HCT116 (cell line): ENCODE measurements around the gene CASZ1. TPM values are rescaled to one million over a fixed set of nuclear protein-coding genes. Genes with fewer than 3 reads are reported as not detected.
A peak's percentile ranks its signal among the peaks of the same experiment; 100 is the strongest.

Experiments used
- ATAC-seq: fragments of 200-7000 bp; cut with Tn5 transposase; 2 replicates; pipeline ENCODE4 v1.9.1; 2020; ENCODE audit warnings: mild to moderate bottlenecking, moderate library complexity
- BruUV-seq: library from RNA; stranded (reverse); fragments of 400-500 nt; replicated peaks from 2 replicates; lab custom pipeline; 2021; lab: Mats Ljungman, UMichigan
- CTCF ChIA-PET: fragments of 300-600 bp; sonication (Branson Sonifier 250); formaldehyde crosslinking; loops from one replicate; lab custom pipeline; 2021; ENCODE audit warnings: antibody characterized with exemption; lab: Charles Lee
- POLR2A ChIA-PET: fragments of 300-600, 350-600 bp; sonication (Branson Sonifier 250); formaldehyde crosslinking; loops from one replicate; lab custom pipeline; 2021; ENCODE audit warnings: antibody characterized with exemption; lab: Charles Lee
- RAD21 ChIA-PET, 2 experiments: fragments of 300-600 bp; sonication (Branson Sonifier 250); formaldehyde crosslinking; loops; one replicate each; lab custom pipeline; 2023; ENCODE audit warnings: low total read pairs in 2 of 2; ENCODE audit not compliant: uncharacterized antibody in 2 of 2, unreplicated experiment in 2 of 2, low non-redundant PET in 1 of 2; lab: Charles Lee
- DNase-seq: peaks from one replicate; pipeline ENCODE4 v3.0.0-alpha.2; 2010; ENCODE audit warnings: low read depth, low spot score
- H2AFZ ChIP-seq: fragments of 200-600 bp; shearing (Covaris generic), sonication (generic); 2 replicates; pipeline ENCODE4 v1.6.1; 2017; ENCODE audit warnings: low read depth, mixed run types, mixed read lengths, antibody characterized with exemption, low read length; ENCODE audit not compliant: poor library complexity, severe bottlenecking
- H3K27ac ChIP-seq: 2 replicates; pipeline ENCODE4 v1.5.1; 2012; ENCODE audit warnings: low read depth, low read length
- H3K27me3 ChIP-seq: fragments of 200-600 bp; sonication (generic); 2 replicates; pipeline ENCODE4 v1.6.1; 2016; ENCODE audit warnings: mixed run types, low read length, mixed read lengths; ENCODE audit not compliant: insufficient read depth
- H3K36me3 ChIP-seq, 2 experiments: fragments of 200-500 bp in 1 of 2; fragments of 200-600 bp in 1 of 2; sonication (Bioruptor generic) in 1 of 2; sonication (generic) in 1 of 2; 2 replicates each; pipeline versions ENCODE4 v1.5.1 to v1.6.1; 2014 to 2016; ENCODE audit warnings: low read length in 2 of 2, inconsistent platforms in 1 of 2, mixed read lengths in 1 of 2, mixed run types in 1 of 2; ENCODE audit not compliant: insufficient read depth in 2 of 2, control insufficient read depth in 1 of 2
- H3K4me1 ChIP-seq, 2 experiments: fragments of 200-600 bp in 1 of 2; sonication (generic) in 1 of 2; 2 replicates each; pipeline versions ENCODE4 v1.5.1 to v1.6.1; 2012 to 2017; ENCODE audit warnings: low read length in 2 of 2, inconsistent platforms in 1 of 2, mild to moderate bottlenecking in 1 of 2, mixed read lengths in 1 of 2, mixed run types in 1 of 2, moderate library complexity in 1 of 2; ENCODE audit not compliant: insufficient read depth in 2 of 2, control insufficient read depth in 1 of 2
- H3K4me2 ChIP-seq: fragments of 200-600 bp; sonication (generic); 2 replicates; pipeline ENCODE4 v1.6.1; 2017; ENCODE audit warnings: mixed run types, low read length, mixed read lengths
- H3K4me3 ChIP-seq, 2 experiments: fragments of 200-600 bp in 1 of 2; sonication (generic) in 1 of 2; replicated peaks in 1 of 2; 2 replicates each; pipeline ENCODE4 v1.5.1; 2011 to 2016; ENCODE audit warnings: low read length in 2 of 2, control low read depth in 1 of 2, low read depth in 1 of 2, mild to moderate bottlenecking in 1 of 2, mixed read lengths in 1 of 2, mixed run types in 1 of 2
- H3K79me2 ChIP-seq: fragments of 200-600 bp; sonication (generic); 2 replicates; pipeline ENCODE4 v1.6.1; 2017; ENCODE audit warnings: mild to moderate bottlenecking, mixed run types, low read length, moderate library complexity, mixed read lengths; ENCODE audit not compliant: insufficient read depth
- H3K9ac ChIP-seq: fragments of 200-600 bp; sonication (generic); 2 replicates; pipeline ENCODE4 v1.6.1; 2016; ENCODE audit warnings: low read length, mixed read lengths
- H3K9me2 ChIP-seq: fragments of 200-600 bp; sonication (generic), shearing (Covaris generic); 2 replicates; pipeline ENCODE4 v1.6.1; 2017; ENCODE audit warnings: mixed run types, mild to moderate bottlenecking, moderate library complexity; ENCODE audit not compliant: insufficient read depth
- H3K9me3 ChIP-seq, 2 experiments: fragments of 200-500 bp in 1 of 2; fragments of 200-600 bp in 1 of 2; sonication (Bioruptor generic) in 1 of 2; sonication (generic) in 1 of 2; 2 replicates each; pipeline ENCODE4 v1.6.1; 2014 to 2017; ENCODE audit warnings: low read length in 2 of 2, mixed read lengths in 2 of 2, inconsistent platforms in 1 of 2, low read depth in 1 of 2, mild to moderate bottlenecking in 1 of 2, mixed run types in 1 of 2, moderate library complexity in 1 of 2; ENCODE audit not compliant: control insufficient read depth in 1 of 2, insufficient read depth in 1 of 2
- H4K20me1 ChIP-seq: fragments of 200-600 bp; sonication (generic), shearing (Covaris generic); 2 replicates; pipeline ENCODE4 v1.6.1; 2017; ENCODE audit warnings: mixed run types, mild to moderate bottlenecking, moderate library complexity; ENCODE audit not compliant: insufficient read depth
- CBX3 ChIP-seq: IDR thresholded peaks from 2 replicates; pipeline ENCODE4 v1.6.1; 2012; ENCODE audit warnings: low read depth
- CEBPB ChIP-seq: IDR thresholded peaks from 2 replicates; pipeline ENCODE4 v1.6.1; 2012; ENCODE audit warnings: low read depth
- EGR1 ChIP-seq: IDR thresholded peaks from 2 replicates; pipeline ENCODE4 v1.6.1; 2012; ENCODE audit warnings: low read depth
- ELF1 ChIP-seq: IDR thresholded peaks from 2 replicates; pipeline ENCODE4 v1.6.1; 2012; ENCODE audit warnings: low read depth, borderline replicate concordance
- EZH2 ChIP-seq: fragments of 200-600 bp; sonication (generic); IDR thresholded peaks from 2 replicates; pipeline ENCODE4 v1.6.1; 2017; ENCODE audit warnings: antibody characterized with exemption, mixed run types
- EZH2phosphoT487 ChIP-seq: fragments of 200-600 bp; IDR thresholded peaks from 2 replicates; pipeline ENCODE4 v1.6.1; 2018; ENCODE audit warnings: antibody characterized with exemption, borderline replicate concordance
- FOSL1 ChIP-seq: IDR thresholded peaks from 2 replicates; pipeline ENCODE4 v1.6.1; 2012; ENCODE audit warnings: low read depth
- JUND ChIP-seq: IDR thresholded peaks from 2 replicates; pipeline ENCODE4 v1.6.1; 2012
- POLR2A ChIP-seq: IDR thresholded peaks from 2 replicates; pipeline ENCODE4 v1.7.0; 2011; ENCODE audit warnings: borderline replicate concordance; ENCODE audit not compliant: insufficient read depth, insufficient read length; ENCODE audit errors: extremely low read depth
- POLR2AphosphoS5 ChIP-seq: IDR thresholded peaks from 2 replicates; pipeline ENCODE4 v1.6.1; 2011; ENCODE audit warnings: mild to moderate bottlenecking, low read depth, low read length, moderate library complexity
- SIN3A ChIP-seq: IDR thresholded peaks from 2 replicates; pipeline ENCODE4 v1.6.1; 2012; ENCODE audit warnings: low read depth
- SP1 ChIP-seq: IDR thresholded peaks from 2 replicates; pipeline ENCODE4 v1.6.1; 2012; ENCODE audit warnings: low read depth
- SRF ChIP-seq: IDR thresholded peaks from 2 replicates; pipeline ENCODE4 v1.6.1; 2012; ENCODE audit warnings: low read depth
- TCF7L2 ChIP-seq: IDR thresholded peaks from 2 replicates; pipeline ENCODE4 v1.7.0; 2011; ENCODE audit warnings: borderline replicate concordance, inconsistent platforms; ENCODE audit not compliant: insufficient read depth, insufficient read length; ENCODE audit errors: extremely low read depth
- YY1 ChIP-seq: IDR thresholded peaks from 2 replicates; pipeline ENCODE4 v1.6.1; 2011; ENCODE audit warnings: low read length, low read depth, moderate library complexity, mild to moderate bottlenecking; ENCODE audit not compliant: insufficient replicate concordance; ENCODE audit errors: extremely low read depth
- ZFX ChIP-seq: fragments of 450-650 bp; IDR thresholded peaks from 2 replicates; pipeline ENCODE4 v1.6.1; 2017
- ZNF274 ChIP-seq: fragments of 200-500 bp; sonication (Bioruptor generic); IDR thresholded peaks from 2 replicates; pipeline ENCODE4 v1.6.1; 2014; ENCODE audit warnings: mild to moderate bottlenecking, low read depth, low read length, inconsistent platforms
- intact Hi-C: fragments of 100-400 bp; cut with micrococcal nuclease; formaldehyde crosslinking; loops from 2 replicates; pipeline ENCODE4 v1.10.0; 2022
- total RNA-seq: library from RNA; stranded (reverse); gene quantifications from one replicate; pipeline ENCODE4 v1.2.1, GENCODE V29; 2021; ENCODE audit not compliant: unreplicated experiment
- TF ChIP-seq, protein P1 (sequence below): IDR thresholded peaks from 2 replicates; pipeline ENCODE4 v1.6.1; 2012
- TF ChIP-seq, protein P2 (sequence below): IDR thresholded peaks from 2 replicates; pipeline ENCODE4 v1.6.1; 2011; ENCODE audit warnings: mild to moderate bottlenecking, low read length, moderate library complexity; ENCODE audit not compliant: insufficient replicate concordance; ENCODE audit errors: extremely low read depth
- TF ChIP-seq, protein P3 (sequence below): IDR thresholded peaks from 2 replicates; pipeline ENCODE4 v1.6.1; 2012; ENCODE audit warnings: low read depth

CASZ1 gene
- total RNA-seq, 1 experiment from 2014 or later, result 7.7 TPM

DNA sequence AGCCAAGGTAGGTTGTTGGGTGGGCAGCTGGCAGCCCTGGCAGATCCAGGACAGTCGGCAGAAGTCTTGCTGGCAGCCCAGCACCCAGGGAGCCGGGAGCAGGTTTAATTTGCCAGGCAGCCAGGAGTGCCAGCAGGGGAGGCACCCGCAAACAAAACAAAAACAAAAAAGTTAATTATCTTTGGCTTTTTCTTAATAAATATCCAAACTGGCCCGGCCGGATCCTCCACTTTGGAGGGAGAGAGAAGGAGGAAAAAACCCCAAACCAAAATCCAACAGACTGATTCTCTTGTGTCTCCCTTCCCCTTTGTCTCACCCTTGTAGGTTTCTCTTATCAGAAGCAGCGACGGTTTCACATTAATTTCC is 97.0 kb downstream of the CASZ1 start:
- H3K9ac ChIP-seq, result no peak overlapping the region
- intact Hi-C loops, result no loop called here
- no peak overlapping the region for H3K27ac ChIP-seq
- H3K4me2 ChIP-seq, result peak overlapping the region; percentile 29; the same call in 1 of the 2 replicates
- H3K4me1 ChIP-seq, result peaks cover 11 to 20% of the 10 kb centered on the region in 2 experiments
- H2AFZ ChIP-seq, result no peak overlapping the region
- ChIA-PET POLR2A (no interaction called here), CTCF (no interaction called here), RAD21 (no interaction called here)
- no peaks in the 10 kb centered on the region for H3K9me3 ChIP-seq
- H4K20me1 ChIP-seq, result no peaks in the 10 kb centered on the region
- no TSS peak for BruUV-seq
- no peak for TF ChIP-seq SIN3A
- TF ChIP-seq YY1, result no peak
- TF ChIP-seq, protein P1, sequence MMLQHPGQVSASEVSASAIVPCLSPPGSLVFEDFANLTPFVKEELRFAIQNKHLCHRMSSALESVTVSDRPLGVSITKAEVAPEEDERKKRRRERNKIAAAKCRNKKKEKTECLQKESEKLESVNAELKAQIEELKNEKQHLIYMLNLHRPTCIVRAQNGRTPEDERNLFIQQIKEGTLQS, result no peak
- TF ChIP-seq FOSL1, result no peak
- TF ChIP-seq, protein P2, sequence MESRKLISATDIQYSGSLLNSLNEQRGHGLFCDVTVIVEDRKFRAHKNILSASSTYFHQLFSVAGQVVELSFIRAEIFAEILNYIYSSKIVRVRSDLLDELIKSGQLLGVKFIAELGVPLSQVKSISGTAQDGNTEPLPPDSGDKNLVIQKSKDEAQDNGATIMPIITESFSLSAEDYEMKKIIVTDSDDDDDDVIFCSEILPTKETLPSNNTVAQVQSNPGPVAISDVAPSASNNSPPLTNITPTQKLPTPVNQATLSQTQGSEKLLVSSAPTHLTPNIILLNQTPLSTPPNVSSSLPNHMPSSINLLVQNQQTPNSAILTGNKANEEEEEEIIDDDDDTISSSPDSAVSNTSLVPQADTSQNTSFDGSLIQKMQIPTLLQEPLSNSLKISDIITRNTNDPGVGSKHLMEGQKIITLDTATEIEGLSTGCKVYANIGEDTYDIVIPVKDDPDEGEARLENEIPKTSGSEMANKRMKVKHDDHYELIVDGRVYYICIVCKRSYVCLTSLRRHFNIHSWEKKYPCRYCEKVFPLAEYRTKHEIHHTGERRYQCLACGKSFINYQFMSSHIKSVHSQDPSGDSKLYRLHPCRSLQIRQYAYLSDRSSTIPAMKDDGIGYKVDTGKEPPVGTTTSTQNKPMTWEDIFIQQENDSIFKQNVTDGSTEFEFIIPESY, result no peak
- TF ChIP-seq ELF1, result no peak
- no peak for TF ChIP-seq CEBPB
- no peak for TF ChIP-seq CBX3
- TF ChIP-seq EZH2phosphoT487, result no peak
- TF ChIP-seq JUND, result no peak
- no peak for TF ChIP-seq EZH2
- no peak for TF ChIP-seq EGR1
- no peak for TF ChIP-seq SP1
- TF ChIP-seq ZNF274, result no peak
- TF ChIP-seq SRF, result no peak
- TF ChIP-seq, protein P3, sequence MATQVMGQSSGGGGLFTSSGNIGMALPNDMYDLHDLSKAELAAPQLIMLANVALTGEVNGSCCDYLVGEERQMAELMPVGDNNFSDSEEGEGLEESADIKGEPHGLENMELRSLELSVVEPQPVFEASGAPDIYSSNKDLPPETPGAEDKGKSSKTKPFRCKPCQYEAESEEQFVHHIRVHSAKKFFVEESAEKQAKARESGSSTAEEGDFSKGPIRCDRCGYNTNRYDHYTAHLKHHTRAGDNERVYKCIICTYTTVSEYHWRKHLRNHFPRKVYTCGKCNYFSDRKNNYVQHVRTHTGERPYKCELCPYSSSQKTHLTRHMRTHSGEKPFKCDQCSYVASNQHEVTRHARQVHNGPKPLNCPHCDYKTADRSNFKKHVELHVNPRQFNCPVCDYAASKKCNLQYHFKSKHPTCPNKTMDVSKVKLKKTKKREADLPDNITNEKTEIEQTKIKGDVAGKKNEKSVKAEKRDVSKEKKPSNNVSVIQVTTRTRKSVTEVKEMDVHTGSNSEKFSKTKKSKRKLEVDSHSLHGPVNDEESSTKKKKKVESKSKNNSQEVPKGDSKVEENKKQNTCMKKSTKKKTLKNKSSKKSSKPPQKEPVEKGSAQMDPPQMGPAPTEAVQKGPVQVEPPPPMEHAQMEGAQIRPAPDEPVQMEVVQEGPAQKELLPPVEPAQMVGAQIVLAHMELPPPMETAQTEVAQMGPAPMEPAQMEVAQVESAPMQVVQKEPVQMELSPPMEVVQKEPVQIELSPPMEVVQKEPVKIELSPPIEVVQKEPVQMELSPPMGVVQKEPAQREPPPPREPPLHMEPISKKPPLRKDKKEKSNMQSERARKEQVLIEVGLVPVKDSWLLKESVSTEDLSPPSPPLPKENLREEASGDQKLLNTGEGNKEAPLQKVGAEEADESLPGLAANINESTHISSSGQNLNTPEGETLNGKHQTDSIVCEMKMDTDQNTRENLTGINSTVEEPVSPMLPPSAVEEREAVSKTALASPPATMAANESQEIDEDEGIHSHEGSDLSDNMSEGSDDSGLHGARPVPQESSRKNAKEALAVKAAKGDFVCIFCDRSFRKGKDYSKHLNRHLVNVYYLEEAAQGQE, result no peak
- TF ChIP-seq TCF7L2, result no peak
- TF ChIP-seq POLR2A, result no peak
- TF ChIP-seq ZFX, result no peak
- no peak for TF ChIP-seq POLR2AphosphoS5
- no peaks in the 10 kb centered on the region for H3K9me2 ChIP-seq
- no peak for ATAC-seq
- H3K27me3 ChIP-seq, result no peaks in the 10 kb centered on the region
- H3K79me2 ChIP-seq, result no peaks in the 10 kb centered on the region
- no peak overlapping the region for H3K4me3 ChIP-seq
- DNase-seq, result no peak
- no peaks in the 10 kb centered on the region for H3K36me3 ChIP-seq
